ENCODE data around the gene SLAMF7.
"Not testable (repeated sequence)": the region's sequence is repeated elsewhere in the genome, so short reads cannot be mapped to it uniquely, and the experiment has no call there.

Gene SLAMF7, protein sequence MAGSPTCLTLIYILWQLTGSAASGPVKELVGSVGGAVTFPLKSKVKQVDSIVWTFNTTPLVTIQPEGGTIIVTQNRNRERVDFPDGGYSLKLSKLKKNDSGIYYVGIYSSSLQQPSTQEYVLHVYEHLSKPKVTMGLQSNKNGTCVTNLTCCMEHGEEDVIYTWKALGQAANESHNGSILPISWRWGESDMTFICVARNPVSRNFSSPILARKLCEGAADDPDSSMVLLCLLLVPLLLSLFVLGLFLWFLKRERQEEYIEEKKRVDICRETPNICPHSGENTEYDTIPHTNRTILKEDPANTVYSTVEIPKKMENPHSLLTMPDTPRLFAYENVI

DNA sequence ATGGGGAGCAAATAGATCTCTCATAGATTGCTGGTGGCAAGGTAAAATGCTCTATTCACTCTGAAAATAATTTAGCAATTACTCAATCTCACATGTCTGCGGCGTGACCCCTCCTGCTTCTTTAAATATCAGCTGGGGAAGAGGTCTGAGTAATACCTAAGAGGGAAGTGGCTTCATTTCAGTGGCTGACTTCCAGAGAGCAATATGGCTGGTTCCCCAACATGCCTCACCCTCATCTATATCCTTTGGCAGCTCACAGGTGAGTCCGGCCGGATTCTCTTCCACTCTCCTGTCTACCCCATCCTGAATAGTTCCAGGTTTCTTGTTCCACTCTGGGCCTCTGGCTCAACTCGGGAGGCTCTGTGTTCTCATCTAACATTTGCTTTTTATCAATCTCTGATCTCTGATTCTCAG is at the start of gene SLAMF7:
SLAMF7 (plus strand) TSS at position 150 of the 414 bp plus-strand sequence; CDS start at position 205, 55 bp downstream.
- no peak for DNase-seq (ENCODE audit: low spot score)

DNA sequence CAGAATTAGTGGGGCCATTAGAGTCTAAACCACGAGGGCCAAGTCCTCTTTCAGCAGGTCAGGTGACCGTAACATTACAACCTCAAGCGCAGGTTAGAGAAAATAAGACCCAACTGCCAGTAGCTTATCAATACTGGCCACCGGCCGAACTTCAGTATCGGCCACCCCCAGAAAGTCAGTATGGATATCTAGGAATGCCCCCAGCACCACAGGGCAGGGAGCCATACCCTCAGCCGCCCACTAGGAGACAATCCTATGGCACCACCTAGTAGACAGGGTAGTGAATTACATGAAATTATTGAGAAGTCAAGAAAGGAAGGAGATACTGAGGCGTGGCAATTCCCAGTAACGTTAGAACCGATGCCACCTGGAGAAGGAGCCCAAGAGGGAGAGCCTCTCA is 46.7 kb upstream of the SLAMF7 start:
- not testable (repeated sequence) for DNase-seq (ENCODE audit: low spot score)

DNA sequence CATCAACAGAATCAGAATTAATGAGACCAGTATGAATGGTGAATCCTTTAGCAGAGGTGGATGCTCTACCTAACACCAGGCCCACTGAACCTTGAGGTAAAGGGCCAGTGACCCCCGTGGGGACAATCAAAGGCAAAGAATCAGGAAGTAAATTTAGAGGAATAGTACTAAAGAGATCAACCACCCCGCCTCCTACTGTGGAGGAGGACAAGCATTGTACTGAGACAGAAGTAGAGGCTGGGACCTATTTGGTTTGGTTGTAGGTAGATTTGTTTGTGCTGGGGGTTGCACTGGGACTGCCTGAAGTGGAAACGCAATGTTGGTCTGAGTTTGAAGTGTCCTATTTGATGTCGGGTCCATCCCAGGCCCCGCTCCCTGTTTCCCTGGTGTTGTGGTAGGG is 36.9 kb upstream of the SLAMF7 start:
- DNase-seq (ENCODE audit: low spot score), result no peak

DNA sequence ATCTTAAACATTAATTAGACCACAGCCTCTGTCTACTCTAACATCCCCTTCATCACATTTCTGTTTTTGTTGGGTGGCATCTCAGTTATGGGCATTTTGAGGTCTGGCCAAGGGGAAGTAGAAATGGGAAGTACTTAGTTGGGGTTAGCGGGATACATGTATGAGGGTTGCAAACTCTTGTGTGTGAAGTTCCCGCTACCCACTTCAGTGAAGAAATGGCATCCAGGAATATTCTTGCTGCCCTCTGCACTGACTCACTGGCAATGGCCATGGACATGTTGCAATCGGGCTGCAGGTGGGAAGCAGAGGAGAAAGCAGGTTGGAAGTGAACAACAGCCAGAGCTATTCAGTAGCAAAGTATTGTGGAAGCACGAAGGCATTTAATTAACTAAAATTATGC is 34.8 kb upstream of the SLAMF7 start:
- no peak for DNase-seq (ENCODE audit: low spot score)

DNA sequence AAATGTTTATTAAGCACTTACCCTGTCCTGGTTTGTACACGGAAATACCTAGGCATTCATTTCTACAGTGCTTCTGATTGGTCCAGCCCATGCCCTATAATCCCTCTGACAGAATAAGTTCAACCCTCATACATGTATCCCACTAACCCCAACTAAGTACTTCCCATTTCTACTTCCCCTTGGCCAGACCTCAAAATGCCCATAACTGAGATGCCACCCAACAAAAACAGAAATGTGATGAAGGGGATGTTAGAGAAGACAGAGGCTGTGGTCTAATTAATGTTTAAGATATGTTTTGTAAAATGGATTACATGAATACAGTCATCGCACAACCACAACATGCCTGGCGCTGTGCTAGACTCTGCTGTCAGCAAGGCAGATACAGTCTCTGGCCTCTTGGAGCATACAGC is 33.8 kb upstream of the SLAMF7 start:
- not testable (repeated sequence) for DNase-seq (ENCODE audit: low spot score)

DNA sequence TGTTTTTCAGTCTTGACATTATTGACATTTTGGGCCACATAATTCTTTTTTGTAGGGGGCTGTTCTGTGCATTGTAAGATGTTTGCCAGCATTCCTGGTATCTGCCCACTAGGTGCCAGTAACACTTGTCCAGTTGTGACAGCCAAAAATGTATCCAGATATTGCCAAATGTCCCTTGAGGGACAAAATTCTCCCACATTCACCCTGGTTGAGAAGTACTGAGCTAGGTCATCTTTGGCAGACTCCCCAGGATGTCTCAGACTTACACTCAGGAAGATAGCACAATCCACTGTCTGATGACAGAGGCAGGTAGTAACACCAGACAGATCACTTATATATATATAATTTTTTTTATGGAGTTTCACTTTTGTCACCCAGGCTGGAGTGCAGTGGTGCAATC is 33.3 kb upstream of the SLAMF7 start:
- no peak for DNase-seq (ENCODE audit: low spot score)

DNA sequence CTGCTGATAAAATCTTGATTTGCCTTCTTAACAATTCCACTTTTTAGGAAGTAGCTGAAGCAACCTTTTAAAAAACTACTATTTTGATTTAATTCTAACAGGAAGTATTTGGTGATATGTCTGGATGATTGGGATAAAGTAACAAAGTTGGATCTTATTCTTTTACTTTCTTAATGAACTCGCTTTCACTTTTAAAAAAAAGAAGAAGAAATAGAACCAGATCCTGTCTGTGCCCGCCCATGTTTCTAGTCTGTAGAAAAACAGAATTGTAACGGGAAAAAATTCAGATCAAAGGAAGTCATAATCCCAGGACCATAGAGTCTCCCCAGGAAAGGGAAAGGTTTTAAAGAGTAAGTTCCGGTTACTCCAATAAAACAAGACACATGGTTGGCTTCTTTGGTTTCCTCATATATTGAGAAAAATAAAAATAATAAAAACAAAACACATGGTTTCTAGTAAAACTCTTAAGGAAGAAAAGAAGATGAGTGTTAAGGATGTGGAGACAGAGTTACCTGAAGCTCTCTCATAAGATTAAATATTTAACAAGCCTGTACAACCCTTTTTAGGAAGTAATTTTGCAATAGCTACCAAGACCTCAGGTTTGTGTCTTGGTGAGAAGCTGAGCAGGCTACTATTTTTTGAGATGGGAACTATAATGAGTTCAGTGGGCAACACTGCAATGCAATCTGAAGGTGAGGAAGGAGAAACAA is 32.4 kb upstream of the SLAMF7 start:
- no peak for DNase-seq (ENCODE audit: low spot score)

DNA sequence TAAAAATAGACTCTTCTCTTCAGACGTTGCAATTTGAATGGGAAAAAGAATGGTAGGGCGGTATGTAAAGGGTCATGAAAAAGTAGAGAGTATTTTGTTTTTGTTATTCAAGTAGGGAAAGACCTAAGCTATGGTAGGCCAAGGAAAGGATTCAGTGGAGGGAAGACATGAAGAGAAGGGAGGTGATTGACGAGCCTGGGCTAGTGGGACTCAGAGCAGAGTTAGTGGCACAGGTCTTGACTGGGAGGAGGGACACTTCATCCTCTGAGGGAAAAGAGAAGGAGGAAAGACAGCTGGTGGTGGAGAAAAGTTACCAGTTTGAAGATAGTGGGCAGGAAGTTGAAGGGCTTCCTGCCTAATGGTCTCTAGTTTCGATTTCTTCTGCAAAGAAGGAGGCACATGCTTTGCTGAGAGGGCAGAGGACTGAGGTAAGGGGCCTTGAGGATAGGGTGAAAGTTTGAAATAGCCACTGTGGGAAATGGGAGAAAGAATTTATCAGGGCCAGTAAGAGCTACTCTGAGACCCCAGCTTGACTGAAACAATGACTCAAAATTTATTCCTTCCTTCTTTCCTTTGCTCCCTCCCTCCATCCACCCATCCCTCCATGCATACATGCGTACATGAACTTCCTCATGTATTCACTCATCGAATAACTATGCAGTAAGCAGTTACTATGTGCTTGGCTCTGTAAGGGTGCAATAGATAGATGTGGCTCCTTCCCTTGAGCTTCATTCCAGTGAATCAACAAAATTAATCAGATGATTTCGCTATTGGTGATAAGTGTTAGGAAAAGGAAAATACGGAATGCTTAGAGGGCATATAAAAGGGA is 31.6 kb upstream of the SLAMF7 start:
- DNase-seq (ENCODE audit: low spot score), result no peak

DNA sequence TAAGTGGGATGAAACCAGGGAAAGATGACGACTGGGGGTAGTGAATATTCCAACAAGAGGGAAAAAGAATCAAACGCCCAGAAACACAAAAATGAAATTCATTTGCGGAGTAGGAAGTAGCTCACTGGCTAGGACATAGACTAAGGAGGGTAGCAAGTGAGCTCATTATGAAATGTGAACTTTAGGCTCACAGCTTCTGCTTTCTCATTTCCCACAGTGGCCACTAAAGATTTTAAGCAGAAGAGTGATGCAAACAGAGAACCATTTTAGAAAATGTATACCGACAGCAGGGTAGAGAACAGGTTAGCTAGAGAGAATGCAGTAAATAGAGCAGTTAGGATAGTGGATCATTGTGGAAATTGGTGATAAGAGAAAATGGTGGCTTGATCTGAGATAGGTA is 30.9 kb upstream of the SLAMF7 start:
- no peak for DNase-seq (ENCODE audit: low spot score)

DNA sequence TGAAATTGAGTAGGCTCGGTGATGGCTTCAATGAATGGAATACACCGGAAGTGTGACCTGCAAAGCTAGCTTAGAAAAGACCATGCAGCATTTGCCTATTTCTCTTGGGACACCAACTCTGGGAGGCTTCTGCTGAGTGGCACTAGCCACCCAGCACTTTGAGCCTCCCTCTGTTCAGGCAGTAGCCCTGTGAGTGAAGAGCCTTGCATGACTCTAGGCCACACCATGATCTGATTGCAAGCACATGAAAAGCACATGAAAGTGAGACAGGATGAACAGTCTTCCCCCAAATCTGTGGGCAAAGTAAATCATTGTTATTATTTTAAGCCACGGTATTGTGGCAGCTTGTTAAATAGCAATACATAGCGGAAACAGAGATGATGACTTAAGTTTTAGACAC is 30.2 kb upstream of the SLAMF7 start:
- no peak for DNase-seq (ENCODE audit: low spot score)

DNA sequence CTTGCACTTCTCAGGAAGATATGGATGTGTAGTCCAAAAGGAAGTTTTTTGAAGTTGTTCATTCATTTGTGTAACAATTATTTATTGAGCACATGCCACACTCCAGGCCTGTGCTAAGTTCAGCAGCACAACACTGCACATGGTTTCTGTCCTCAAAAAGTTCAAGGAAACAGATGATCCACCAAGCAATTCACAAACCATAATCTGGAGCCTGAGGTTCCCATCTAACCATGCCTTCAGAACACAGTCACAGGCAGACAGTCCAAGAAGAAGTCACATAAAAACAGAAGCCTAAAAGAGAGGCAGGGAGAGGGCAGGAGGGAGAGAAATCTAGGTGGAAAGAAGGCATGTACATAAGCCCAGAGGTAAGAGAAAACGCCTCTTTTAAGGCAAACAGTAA is 29.3 kb upstream of the SLAMF7 start:
- no peak for DNase-seq (ENCODE audit: low spot score)

DNA sequence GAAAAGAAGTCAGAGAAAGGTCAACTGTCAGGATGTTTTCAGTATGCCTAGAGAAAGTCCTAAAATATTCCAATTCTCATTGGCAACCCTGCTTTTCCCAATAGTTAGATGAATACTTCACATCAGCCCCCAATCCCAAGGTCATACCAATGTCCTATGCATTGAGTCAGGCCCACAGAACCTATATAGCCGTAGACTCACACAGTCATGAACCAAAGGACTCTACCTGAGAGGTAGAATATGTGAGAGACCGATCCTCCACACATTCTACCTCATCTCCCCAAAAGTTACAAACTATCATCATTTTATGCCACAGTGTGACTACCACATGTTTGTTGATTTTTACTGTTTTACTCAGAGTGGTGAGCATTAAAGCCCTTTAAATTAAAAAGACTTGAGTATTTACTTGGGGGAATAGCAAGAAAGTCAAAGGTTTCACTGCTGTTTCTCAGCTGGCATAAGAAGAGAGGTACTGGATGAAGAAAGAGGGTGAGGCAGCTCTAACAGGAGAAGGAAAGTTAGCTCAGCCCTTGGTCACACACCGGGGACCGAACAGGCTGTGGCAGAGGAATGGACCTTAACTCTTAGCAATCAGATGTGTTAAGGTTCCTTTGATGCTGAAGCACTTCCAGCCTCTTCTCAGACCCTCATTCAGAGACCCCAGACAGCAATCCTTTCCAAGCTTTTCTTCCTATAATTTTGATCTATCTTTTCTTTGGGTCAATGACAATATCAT is 28.4 kb upstream of the SLAMF7 start:
- DNase-seq (ENCODE audit: low spot score), result no peak

DNA sequence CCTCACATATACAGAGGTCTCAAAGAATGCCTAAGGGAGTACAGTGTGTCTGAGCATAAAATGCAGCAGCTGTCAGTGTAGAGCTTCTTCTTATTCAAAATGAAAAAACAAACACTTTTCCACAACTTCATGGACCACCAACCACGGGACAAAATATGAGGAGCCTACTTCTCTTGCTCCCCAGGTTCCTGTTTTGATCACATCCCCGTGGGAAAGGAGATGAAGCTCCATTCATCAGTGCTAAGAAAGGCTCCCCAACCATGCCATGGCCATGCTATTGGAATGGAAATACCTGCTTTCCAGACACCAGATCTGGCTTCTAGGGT is 27.8 kb upstream of the SLAMF7 start:
- DNase-seq (ENCODE audit: low spot score), result no peak

DNA sequence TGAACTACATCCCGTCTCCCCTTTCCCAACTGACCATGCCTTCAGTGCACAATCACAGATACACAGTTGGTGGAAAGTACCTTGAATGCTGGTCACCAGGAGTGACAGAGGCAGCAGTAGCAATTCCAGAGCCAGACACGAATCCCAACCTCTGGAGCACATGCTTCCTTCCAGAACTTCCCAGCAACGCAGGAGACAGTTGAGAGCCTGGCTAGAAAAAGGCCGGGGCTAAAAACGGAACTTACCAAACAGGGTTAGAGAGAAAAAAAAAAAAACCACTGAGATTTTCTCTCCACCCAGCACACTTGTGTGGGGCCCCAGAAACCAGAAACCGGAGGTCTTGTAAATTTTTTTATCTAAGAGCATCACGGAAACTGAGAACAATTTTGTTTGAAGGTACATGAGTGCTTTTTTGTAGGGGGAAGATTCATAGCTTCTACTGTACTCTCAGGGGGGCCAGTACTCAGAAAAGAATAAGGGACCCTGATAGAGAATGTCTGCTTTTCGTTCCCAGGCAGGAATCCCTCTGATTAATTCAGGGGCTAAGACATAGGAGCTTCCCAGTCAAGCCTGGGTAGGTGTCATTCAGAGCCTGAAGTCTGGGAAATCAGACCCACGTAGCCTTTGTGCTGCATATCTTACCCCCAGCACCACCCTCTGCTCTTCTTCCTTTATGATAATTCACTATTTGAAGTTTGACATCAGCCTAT is 27.3 kb upstream of the SLAMF7 start, which contains the start of gene CD48:
CD48 (minus strand) TSS at position 221 of the 710 bp plus-strand sequence; CDS start at position 162, 59 bp downstream.
- DNase-seq (ENCODE audit: low spot score), result no peak

DNA sequence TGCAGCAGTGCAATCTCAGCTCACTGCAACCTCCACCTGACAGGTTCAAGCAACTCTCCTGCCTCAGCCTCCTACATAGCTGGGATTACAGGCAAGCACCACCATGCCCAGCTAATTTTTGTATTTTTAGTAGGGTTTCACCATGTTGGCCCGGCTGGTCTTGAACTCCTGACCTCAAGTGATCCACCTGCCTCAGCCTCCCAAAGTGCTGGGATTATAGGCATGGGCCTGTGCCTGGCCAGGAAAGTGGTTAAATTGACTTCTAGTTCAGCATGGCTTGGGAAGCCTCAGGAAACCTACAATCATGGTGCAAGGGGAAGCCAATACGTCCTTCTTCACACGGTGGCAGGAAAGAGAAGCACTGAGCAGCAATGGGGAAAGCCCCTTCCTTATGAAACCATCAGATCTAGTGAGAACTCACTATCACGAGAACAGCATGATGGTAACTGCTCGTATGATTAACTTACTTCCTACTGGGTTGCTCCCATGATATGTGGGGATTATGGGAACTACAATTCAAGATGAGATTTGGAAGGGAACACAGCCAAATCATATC is 26.4 kb upstream of the SLAMF7 start:
- DNase-seq (ENCODE audit: low spot score), result not testable (repeated sequence)

DNA sequence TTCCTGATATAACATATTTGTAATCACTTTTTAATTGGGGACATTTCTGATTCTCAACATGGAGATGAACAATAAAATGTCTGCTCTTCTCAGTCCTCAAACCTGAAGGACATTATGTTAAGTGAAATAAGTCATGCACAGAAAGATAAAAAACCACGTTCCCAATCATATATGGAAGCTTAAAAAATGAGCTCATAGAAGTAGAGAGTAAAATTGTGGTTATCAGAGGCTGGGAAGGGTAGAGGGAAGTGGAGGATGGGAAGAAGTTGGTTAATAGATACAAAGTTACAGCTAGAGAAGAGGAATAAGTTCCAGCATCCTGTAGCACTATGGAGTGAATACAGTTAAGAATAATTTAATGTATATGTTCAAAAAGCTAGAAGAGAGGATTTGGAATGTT is 25.9 kb upstream of the SLAMF7 start:
- DNase-seq (ENCODE audit: low spot score), result no peak

DNA sequence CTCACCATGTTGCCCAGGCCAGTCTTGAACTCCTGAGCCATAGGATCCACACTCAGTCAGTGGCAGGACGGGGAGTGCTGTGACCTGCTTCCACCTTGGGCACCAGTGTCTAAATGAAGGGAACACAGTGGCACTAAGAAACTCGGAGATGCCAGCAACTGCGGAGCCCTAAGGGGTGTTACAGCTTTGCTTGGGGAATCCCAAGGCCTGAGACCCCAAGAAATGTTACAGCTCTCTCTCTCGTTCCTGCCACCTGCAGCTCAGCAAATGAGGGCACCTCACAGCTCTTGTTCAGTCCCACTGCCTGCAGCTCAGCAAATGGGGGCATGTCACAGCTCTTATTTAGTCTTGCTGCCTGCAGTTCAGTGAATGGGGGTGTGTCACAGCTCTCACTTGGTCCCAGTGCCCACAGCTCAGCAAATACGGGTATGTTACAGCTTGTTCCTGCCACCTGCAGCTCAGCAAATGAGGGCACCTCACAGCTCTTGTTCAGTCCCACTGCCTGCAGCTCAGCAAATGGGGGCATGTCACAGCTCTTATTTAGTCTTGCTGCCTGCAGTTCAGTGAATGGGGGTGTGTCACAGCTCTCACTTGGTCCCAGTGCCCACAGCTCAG is 24.9 kb upstream of the SLAMF7 start:
- DNase-seq (ENCODE audit: low spot score), result not testable (repeated sequence)

DNA sequence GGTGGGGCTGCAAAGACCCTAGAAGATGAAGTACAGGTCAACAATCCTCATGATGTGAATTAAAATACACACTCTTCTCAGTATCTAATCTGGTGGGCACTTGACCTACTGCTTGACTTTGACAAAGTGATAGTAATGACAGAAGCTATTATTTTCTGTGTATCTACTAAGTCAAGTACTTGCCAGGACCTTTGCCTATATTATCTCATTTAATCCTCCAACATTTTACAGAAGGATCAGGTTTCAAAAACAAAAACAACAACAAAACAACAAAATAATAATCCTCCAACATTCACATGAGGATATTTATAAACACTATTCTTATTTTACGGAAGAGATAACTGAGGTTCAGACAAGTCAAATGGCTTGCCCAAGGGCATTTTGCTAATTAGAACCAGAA is 23.0 kb upstream of the SLAMF7 start:
- no peak for DNase-seq (ENCODE audit: low spot score)

DNA sequence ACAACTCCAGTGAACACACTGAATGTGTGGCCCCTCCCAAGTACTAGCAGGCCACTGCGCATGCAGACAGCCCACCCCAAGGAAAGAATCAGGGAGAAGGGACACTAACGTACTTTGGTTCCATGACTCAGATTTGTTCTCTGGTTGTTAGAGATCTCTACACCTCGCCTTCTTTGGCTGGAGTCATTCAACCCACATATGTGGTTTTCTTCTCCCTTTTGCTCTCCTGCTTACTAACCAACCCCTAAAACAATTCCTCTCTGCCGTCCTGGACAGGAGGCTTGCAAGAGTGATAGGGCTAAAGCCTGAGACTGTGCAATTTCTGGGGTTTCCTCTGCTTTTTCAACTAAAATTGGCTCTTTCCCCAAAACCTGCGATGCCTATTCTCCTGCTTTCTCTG is 21.7 kb upstream of the SLAMF7 start:
- no peak for DNase-seq (ENCODE audit: low spot score)

DNA sequence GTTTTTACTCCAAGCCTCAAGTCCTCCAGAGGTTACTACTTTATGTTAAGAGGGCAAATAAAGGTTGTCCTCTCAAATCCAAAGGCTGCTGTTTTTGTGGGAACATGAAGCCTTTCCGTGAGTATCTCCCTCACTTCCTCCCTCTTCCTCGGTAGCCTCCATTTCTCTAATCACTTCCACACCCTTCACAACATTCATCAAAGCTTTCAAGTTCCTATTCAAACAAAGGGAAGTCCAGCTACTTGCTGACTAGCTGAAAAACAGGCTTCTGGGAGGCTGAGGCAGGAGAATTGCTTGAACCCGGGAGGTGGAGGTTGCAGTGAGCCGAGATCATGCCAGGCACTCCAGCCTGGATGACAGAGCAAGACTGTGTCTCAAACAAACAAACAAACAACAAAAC is 20.8 kb upstream of the SLAMF7 start:
- no peak for DNase-seq (ENCODE audit: low spot score)

Data from GM03348 (cell line).